Measurements from ENCODE around the gene HTR2C. TPM values are rescaled to one million over a fixed set of nuclear protein-coding genes. Genes with fewer than 3 reads are reported as not detected.

HTR2C gene
- total and polyA plus RNA-seq, 2 experiments from 2014 or later = 2.0 to 2.4 TPM

DNA sequence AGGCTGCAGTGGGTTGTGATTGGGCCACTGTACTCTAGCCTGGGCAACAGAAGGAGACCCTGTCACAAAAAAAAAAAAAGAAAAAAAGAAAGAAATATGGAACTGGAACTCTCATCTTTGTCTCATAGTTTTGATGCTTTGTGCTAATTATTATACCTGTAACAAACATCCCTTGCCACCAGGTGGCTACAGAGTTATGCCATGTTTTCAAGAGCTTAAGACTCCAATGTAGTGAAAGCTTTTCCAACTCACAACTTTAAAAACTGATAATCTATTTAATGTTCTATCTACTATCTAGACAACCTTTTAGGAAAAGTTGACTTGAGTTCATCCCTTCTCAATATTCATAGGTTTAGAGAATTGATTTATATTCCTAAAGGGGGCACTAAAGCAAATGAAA lies 42.4 kb downstream of the HTR2C start:
- no peak overlapping the region for H3K4me3 Mint-ChIP-seq
- no peaks in the 10 kb centered on the region for H3K4me1 Mint-ChIP-seq
- no peaks in the 10 kb centered on the region for H3K36me3 ChIP-seq (ENCODE audit: insufficient read depth)
- H3K4me3 ChIP-seq = no peak overlapping the region
- no peaks in the 10 kb centered on the region for H3K27me3 Mint-ChIP-seq (ENCODE audit: insufficient read depth, low read depth, poor library complexity)
- no peak overlapping the region for H2AFZ ChIP-seq
- no peak overlapping the region for H3K4me2 ChIP-seq
- ATAC-seq = no peak
- no peaks in the 10 kb centered on the region for H4K20me1 ChIP-seq (replicated peaks; ENCODE audit: insufficient read depth)
- no peaks in the 10 kb centered on the region for H3K27me3 ChIP-seq (ENCODE audit: insufficient read depth)
- no peaks in the 10 kb centered on the region for H3K9me3 Mint-ChIP-seq
- H3K79me2 ChIP-seq (replicated peaks; ENCODE audit: insufficient read depth) = no peaks in the 10 kb centered on the region
- no peaks in the 10 kb centered on the region for H3K36me3 Mint-ChIP-seq (ENCODE audit: low read depth)
- peak; percentile 26 for DNase-seq (ENCODE audit: low spot score)
- H3K27ac Mint-ChIP-seq = no peak overlapping the region
- H3K27ac ChIP-seq (ENCODE audit: low read depth) = no peak overlapping the region
- TF ChIP-seq ZNF114 (CRISPR knock-in tag; IDR thresholded peaks at IDR 0.05) = no peak
- TF ChIP-seq CTCF (conservative IDR thresholded peaks at IDR 0.05; ENCODE audit: low read depth in 2 of 2) = peak; percentile 53 to 54
- no peaks in the 10 kb centered on the region for H3K4me1 ChIP-seq (ENCODE audit: insufficient read depth)
- no peaks in the 10 kb centered on the region for H3K9me2 ChIP-seq (ENCODE audit: insufficient read depth)
- H3F3A ChIP-seq (replicated peaks; ENCODE audit: low read depth) = no peaks in the 10 kb centered on the region

GRCh38 chrX:114635986-114636385 lies 52.1 kb downstream of the HTR2C start:
- H3K9me2 ChIP-seq (ENCODE audit: insufficient read depth) = no peaks in the 10 kb centered on the region
- no peaks in the 10 kb centered on the region for H3K79me2 ChIP-seq (replicated peaks; ENCODE audit: insufficient read depth)
- Mint-ChIP-seq H3K4me1 (peaks cover 26% of the 10 kb centered on the region), H3K27ac (no peak overlapping the region), H3K9me3 (no peaks in the 10 kb centered on the region), H3K4me3 (no peak overlapping the region), H3K27me3 (ENCODE audit: insufficient read depth, low read depth, poor library complexity) (no peaks in the 10 kb centered on the region), H3K36me3 (ENCODE audit: low read depth) (no peaks in the 10 kb centered on the region)
- no peak overlapping the region for H2AFZ ChIP-seq
- H3K27ac ChIP-seq (ENCODE audit: low read depth) = no peak overlapping the region
- H3F3A ChIP-seq (replicated peaks; ENCODE audit: low read depth) = no peaks in the 10 kb centered on the region
- no peaks in the 10 kb centered on the region for H3K27me3 ChIP-seq (ENCODE audit: insufficient read depth)
- peaks cover 7% of the 10 kb centered on the region; the same call in 1 of the 2 replicates for H3K4me1 ChIP-seq (ENCODE audit: insufficient read depth)
- H4K20me1 ChIP-seq (replicated peaks; ENCODE audit: insufficient read depth) = no peaks in the 10 kb centered on the region
- H3K36me3 ChIP-seq (ENCODE audit: insufficient read depth) = no peaks in the 10 kb centered on the region
- ATAC-seq = peak; percentile 50; the same call in 2 of the 3 replicates
- H3K4me3 ChIP-seq = no peak overlapping the region
- peak; percentile 9 for DNase-seq (ENCODE audit: low spot score)
- no peak overlapping the region for H3K4me2 ChIP-seq
- no peak for TF ChIP-seq CREB1 (CRISPR knock-in tag; IDR thresholded peaks at IDR 0.05; ENCODE audit: low read depth)
- no peak for TF ChIP-seq CTCF (conservative IDR thresholded peaks at IDR 0.05; ENCODE audit: low read depth in 2 of 2)
- TF ChIP-seq REST (IDR thresholded peaks at IDR 0.05; ENCODE audit: unreplicated experiment) = no peak
- no peak for TF ChIP-seq ZNF462 (CRISPR knock-in tag; IDR thresholded peaks at IDR 0.05)
- no peak for TF ChIP-seq EZH2 (IDR thresholded peaks at IDR 0.05; ENCODE audit: low read depth, unreplicated experiment)
- no peak for TF ChIP-seq STAT1 (IDR thresholded peaks at IDR 0.05; ENCODE audit: unreplicated experiment)
- no peak for TF ChIP-seq POLR2AphosphoS5 (IDR thresholded peaks at IDR 0.05; ENCODE audit: low read depth)
